Measurements from ENCODE around the gene WDCP. TPM values are rescaled to one million over a fixed set of nuclear protein-coding genes. Genes with fewer than 3 reads are reported as not detected.

WDCP gene
- total RNA-seq, 1 experiment from 2014 or later: 19.9 TPM

- TF ChIP-seq ZBTB33 (IDR thresholded peaks at IDR 0.05; ENCODE audit: extremely low read depth, insufficient replicate concordance, low read length): no peak
- TF ChIP-seq MAX (IDR thresholded peaks at IDR 0.05): no peak
- TF ChIP-seq ATF3 (IDR thresholded peaks at IDR 0.05): no peak
- no peak for TF ChIP-seq SRF (IDR thresholded peaks at IDR 0.05; ENCODE audit: low read depth)
- no peak for TF ChIP-seq ZNF274 (IDR thresholded peaks at IDR 0.05; ENCODE audit: low read depth, low read length)
These were observed 24.1 kb downstream of the WDCP start (continued) for GRCh38 chr2:24022975-24023575.

GRCh38 chr2:24022324-24022974 lies 24.7 kb downstream of the WDCP start:
- no peaks in the 10 kb centered on the region for H3K27me3 ChIP-seq (ENCODE audit: insufficient read depth, low read length)
- no peaks in the 10 kb centered on the region for H3K79me2 ChIP-seq (ENCODE audit: insufficient read depth, low read length)
- no peaks in the 10 kb centered on the region for H4K20me1 ChIP-seq (ENCODE audit: insufficient read depth)
- no TSS peak for BruUV-seq (replicated peaks)
- peaks cover 0 to 4% of the 10 kb centered on the region in 2 experiments; a peak in 1 of 4 replicates for H3K4me1 ChIP-seq (ENCODE audit: control insufficient read depth in 1 of 2, insufficient read depth in 2 of 2, low read length in 2 of 2)
- intact Hi-C loops (cut with micrococcal nuclease): no loop called here
- no peaks in the 10 kb centered on the region for H3K9me2 ChIP-seq (ENCODE audit: insufficient read depth)
- H3K4me2 ChIP-seq (ENCODE audit: low read length): no peak overlapping the region
- POLR2A ChIA-PET: interaction anchor here (0.7 kb wide), 1 partner anchor 25 kb away, joined by 3 read pairs; the partner anchor contains the start of gene WDCP
- H2AFZ ChIP-seq (ENCODE audit: low read depth, low read length, poor library complexity, severe bottlenecking): no peak overlapping the region
- H3K4me3 ChIP-seq (replicated peaks in 1 of 2; ENCODE audit: low read depth in 1 of 2, low read length in 2 of 2): no peak overlapping the region
- DNase-seq (ENCODE audit: low read depth, low spot score): no peak
- H3K9ac ChIP-seq (ENCODE audit: low read length): no peak overlapping the region
- CTCF ChIA-PET: no interaction called here
- H3K36me3 ChIP-seq (ENCODE audit: control insufficient read depth in 1 of 2, insufficient read depth in 2 of 2, low read length in 2 of 2): peaks cover 0 to 5% of the 10 kb centered on the region in 2 experiments; a peak in 1 of 4 replicates
- no peaks in the 10 kb centered on the region for H3K9me3 ChIP-seq (ENCODE audit: control insufficient read depth in 1 of 2, insufficient read depth in 1 of 2, low read depth in 1 of 2, low read length in 2 of 2)
- no peak overlapping the region for H3K27ac ChIP-seq (ENCODE audit: low read depth, low read length)
- RAD21 ChIA-PET (ENCODE audit: low non-redundant PET in 1 of 2, low total read pairs in 2 of 2, uncharacterized antibody in 2 of 2, unreplicated experiment in 2 of 2): no interaction called here
- no peak for ATAC-seq
- TF ChIP-seq EGR1 (IDR thresholded peaks at IDR 0.05; ENCODE audit: low read depth) (no peak), TCF7L2 (IDR thresholded peaks at IDR 0.05; ENCODE audit: borderline replicate concordance, extremely low read depth, insufficient read depth, insufficient read length) (no peak), ATF3 (IDR thresholded peaks at IDR 0.05) (no peak), CEBPB (IDR thresholded peaks at IDR 0.05; ENCODE audit: low read depth) (no peak), ZFX (IDR thresholded peaks at IDR 0.05) (no peak), SIN3A (IDR thresholded peaks at IDR 0.05; ENCODE audit: low read depth) (no peak), REST (IDR thresholded peaks at IDR 0.05; ENCODE audit: low read depth) (no peak), MAX (IDR thresholded peaks at IDR 0.05) (no peak), JUND (IDR thresholded peaks at IDR 0.05) (no peak), ZNF274 (IDR thresholded peaks at IDR 0.05; ENCODE audit: low read depth, low read length) (no peak), FOSL1 (IDR thresholded peaks at IDR 0.05; ENCODE audit: low read depth) (no peak), YY1 (IDR thresholded peaks at IDR 0.05; ENCODE audit: extremely low read depth, insufficient replicate concordance, low read depth, low read length) (no peak), SP1 (IDR thresholded peaks at IDR 0.05; ENCODE audit: low read depth) (no peak), RAD21 (IDR thresholded peaks at IDR 0.05; ENCODE audit: low read depth) (no peak), POLR2A (IDR thresholded peaks at IDR 0.05; ENCODE audit: borderline replicate concordance, extremely low read depth, insufficient read depth, insufficient read length) (no peak), SRF (IDR thresholded peaks at IDR 0.05; ENCODE audit: low read depth) (no peak)

All from HCT116 (cell line).